ENCODE data around the gene CCNA2.

The CCNA2 gene

GRCh38 chr4:121771869-121772268, 51.8 kb downstream of the CCNA2 start:
- DNase-seq, result no peak

GRCh38 chr4:121769341-121769740, 54.3 kb downstream of the CCNA2 start:
- DNase-seq, result no peak

- no peak for DNase-seq
Measured at GRCh38 chr4:121767166-121767565, 56.5 kb downstream of the CCNA2 start.

All from NCI-H526 (cell line).